ENCODE measurements around the gene OR2G6. TPM values are rescaled to one million over a fixed set of nuclear protein-coding genes. Genes with fewer than 3 reads are reported as not detected.
"Not testable (repeated sequence)": the region's sequence is repeated elsewhere in the genome, so short reads cannot be mapped to it uniquely, and the experiment has no call there.

OR2G6 gene
- total RNA-seq, 1 donor from 2014 or later, result not detected

- DNase-seq (ENCODE audit: low spot score), result not testable (repeated sequence)
Measured at GRCh38 chr1:248574657-248575056, 66.8 kb downstream of the OR2G6 start, which contains the start of gene OR2T34. OR2T34 (minus strand) TSS chr1:248574757; CDS start chr1:248574757, 0 bp downstream.

- no peak for DNase-seq (ENCODE audit: low spot score)
Measured at GRCh38 chr1:248576260-248576980, 68.5 kb downstream of the OR2G6 start.

Other genes starting within 250 kb of the OR2G6 start
- not detected for gene OR2T33, start 230.1 kb upstream of the OR2G6 start, total RNA-seq
- not detected for gene OR2T12, start 204.6 kb upstream of the OR2G6 start, total RNA-seq
- not detected for gene OR2M7, start 183.5 kb upstream of the OR2G6 start, total RNA-seq
- gene OR14C36, start 159.3 kb upstream of the OR2G6 start, total RNA-seq, result not detected
- not detected for gene OR2T4, start 146.4 kb upstream of the OR2G6 start, total RNA-seq
- not detected for gene OR2T6, start 132.3 kb upstream of the OR2G6 start, total RNA-seq
- not detected for gene OR2T1, start 105.0 kb upstream of the OR2G6 start, total RNA-seq
- not detected for gene OR2T2, start 62.4 kb upstream of the OR2G6 start, total RNA-seq
- not detected for gene OR2T3, start 34.7 kb upstream of the OR2G6 start, total RNA-seq
- not detected for gene OR2T5, start 19.5 kb upstream of the OR2G6 start, total RNA-seq
- gene OR2T29, start 54.7 kb downstream of the OR2G6 start, total RNA-seq, result not detected
- gene OR2T34, start 66.7 kb downstream of the OR2G6 start, total RNA-seq, result not detected
- gene OR2T10, start 89.6 kb downstream of the OR2G6 start, total RNA-seq, result not detected
- not detected for gene OR2T11, start 127.0 kb downstream of the OR2G6 start, total RNA-seq
- not detected for gene OR2T35, start 137.2 kb downstream of the OR2G6 start, total RNA-seq
- gene OR2T27, start 147.5 kb downstream of the OR2G6 start, total RNA-seq, result not detected
- gene OR14I1, start 194.7 kb downstream of the OR2G6 start, total RNA-seq, result not detected
- not detected for gene LYPD8, start 247.7 kb downstream of the OR2G6 start, total RNA-seq

Data from ureter (tissue), 1 donor.